Gastrocnemius medialis (tissue), 4 donors: ENCODE results near the gene ALCAM. TPM values are rescaled to one million over a fixed set of nuclear protein-coding genes. Genes with fewer than 3 reads are reported as not detected.

Experiments used
- ATAC-seq, 2 donors: fragments of 150-250 bp; one replicate each; pipeline ENCODE4 v1.9.1; 2016
- DNase-seq, 2 donors: peaks; one replicate each; pipeline ENCODE4 v3.0.0-alpha.2; 2019
- H3K27ac ChIP-seq, 4 donors: fragments of 200-600 bp; sonication (generic); 1 replicate in 1 of 4; 2 replicates in 3 of 4; pipeline ENCODE4 v1.5.1; 2016 to 2018; ENCODE audit warnings: mild to moderate bottlenecking in 2 of 4, moderate library complexity in 1 of 4
- H3K27me3 ChIP-seq, 3 donors: fragments of 200-600 bp; sonication (generic) in 2 of 3; 1 replicate in 1 of 3; 2 replicates in 2 of 3; pipeline versions ENCODE4 v1.5.1 to v1.6.0; 2016 to 2019; ENCODE audit warnings: mild to moderate bottlenecking in 1 of 3, moderate library complexity in 1 of 3
- H3K36me3 ChIP-seq, 2 donors: fragments of 200-600 bp; sonication (generic) in 1 of 2; one replicate each; pipeline ENCODE4 v1.5.1; 2017 to 2018
- H3K4me1 ChIP-seq, 2 donors: fragments of 200-600 bp; sonication (generic) in 1 of 2; one replicate each; pipeline ENCODE4 v1.5.1; 2016 to 2017; ENCODE audit warnings: mild to moderate bottlenecking in 2 of 2
- H3K4me3 ChIP-seq, 4 donors: fragments of 200-600 bp; sonication (generic) in 3 of 4; 1 replicate in 1 of 4; 2 replicates in 3 of 4; pipeline ENCODE4 v1.5.1; 2016 to 2019; ENCODE audit warnings: mild to moderate bottlenecking in 2 of 4
- H3K9me3 ChIP-seq, 3 donors: fragments of 200-600 bp; sonication (generic) in 2 of 3; 1 replicate in 1 of 3; 2 replicates in 2 of 3; pipeline ENCODE4 v1.5.1; 2016 to 2019
- CTCF ChIP-seq, 5 experiments: fragments of 450-650 bp in 3 of 5; fragments of 200-600 bp in 2 of 5; sonication (generic) in 2 of 5; IDR thresholded peaks in 4 of 5; conservative IDR thresholded peaks in 1 of 5; 1 replicate in 4 of 5; 2 replicates in 1 of 5; pipeline ENCODE4 v1.5.1; 2016 to 2019; ENCODE audit warnings: antibody characterized with exemption in 5 of 5, mild to moderate bottlenecking in 3 of 5, moderate library complexity in 3 of 5
- POLR2A ChIP-seq, 2 donors: fragments of 450-650 bp; IDR thresholded peaks; one replicate each; pipeline ENCODE4 v1.6.1; 2017; ENCODE audit warnings: antibody characterized with exemption in 2 of 2, mild to moderate bottlenecking in 2 of 2, moderate library complexity in 2 of 2
- in situ Hi-C, 4 donors: fragments of 200-750 bp; cut with MboI; loops; one replicate each; pipeline versions ENCODE4 v1.15.0 to v1.8.0; 2017; ENCODE audit warnings: low sequenced_read_pairs in 4 of 4
- intact Hi-C: fragments of 100-400 bp; cut with DNase I; formaldehyde crosslinking; loops from one replicate; pipeline ENCODE4 v1.15.1; 2023; ENCODE audit warnings: low total_unique reads
- total RNA-seq, 4 donors: library from RNA; depleted of rRNA; stranded (reverse); fragments of >200 nt; gene quantifications; one replicate each; pipeline versions ENCODE4 v1.1.0 to v1.2.3, GENCODE V29; 2016

Gene ALCAM
- total RNA-seq, 4 donors from 2014 or later, result 0.82 to 3.5 (median 1.6) TPM

GRCh38 chr3:105409364-105409763 lies 42.7 kb downstream of the ALCAM start:
- Histone ChIP-seq H3K4me3 (no peak overlapping the region), H3K36me3 (no peaks in the 10 kb centered on the region), H3K27me3 (no peaks in the 10 kb centered on the region), H3K27ac (no peak overlapping the region), H3K4me1 (no peaks in the 10 kb centered on the region), H3K9me3 (no peaks in the 10 kb centered on the region)
- in situ Hi-C loops (no loop called here), intact Hi-C loops (no loop called here)
- DNase-seq, result no peak
- TF ChIP-seq POLR2A (IDR thresholded peaks at IDR 0.05) (no peak), CTCF (IDR thresholded peaks at IDR 0.05 in 4 of 5, conservative IDR thresholded peaks at IDR 0.05 in 1 of 5) (no peak)
- ATAC-seq, result no peak

GRCh38 chr3:105413343-105413887 lies 46.7 kb downstream of the ALCAM start:
- in situ Hi-C loops (no loop called here), intact Hi-C loops (no loop called here)
- no peak for ATAC-seq
- TF ChIP-seq CTCF (IDR thresholded peaks at IDR 0.05 in 4 of 5, conservative IDR thresholded peaks at IDR 0.05 in 1 of 5), result no peak
- TF ChIP-seq POLR2A (IDR thresholded peaks at IDR 0.05), result no peak
- no peak overlapping the region for H3K4me3 ChIP-seq
- no peaks in the 10 kb centered on the region for H3K9me3 ChIP-seq
- no peaks in the 10 kb centered on the region for H3K27me3 ChIP-seq
- no peak overlapping the region for H3K27ac ChIP-seq
- no peaks in the 10 kb centered on the region for H3K36me3 ChIP-seq
- no peak for DNase-seq
- no peaks in the 10 kb centered on the region for H3K4me1 ChIP-seq

GRCh38 chr3:105414841-105415240 lies 48.1 kb downstream of the ALCAM start:
- in situ Hi-C loops (no loop called here), intact Hi-C loops (no loop called here)
- Histone ChIP-seq H3K4me1 (no peaks in the 10 kb centered on the region), H3K27ac (no peak overlapping the region), H3K9me3 (no peaks in the 10 kb centered on the region), H3K36me3 (no peaks in the 10 kb centered on the region), H3K27me3 (no peaks in the 10 kb centered on the region), H3K4me3 (no peak overlapping the region)
- no peak for ATAC-seq
- TF ChIP-seq POLR2A (IDR thresholded peaks at IDR 0.05) (no peak), CTCF (IDR thresholded peaks at IDR 0.05 in 4 of 5, conservative IDR thresholded peaks at IDR 0.05 in 1 of 5) (no peak)
- DNase-seq, result no peak

- Histone ChIP-seq H3K36me3 (no peaks in the 10 kb centered on the region), H3K27ac (no peak overlapping the region), H3K4me1 (no peaks in the 10 kb centered on the region), H3K4me3 (no peak overlapping the region), H3K27me3 (no peaks in the 10 kb centered on the region), H3K9me3 (no peaks in the 10 kb centered on the region)
- in situ Hi-C loops (no loop called here), intact Hi-C loops (no loop called here)
- DNase-seq (no peak), ATAC-seq (no peak)
- TF ChIP-seq CTCF (IDR thresholded peaks at IDR 0.05 in 4 of 5, conservative IDR thresholded peaks at IDR 0.05 in 1 of 5) (no peak), POLR2A (IDR thresholded peaks at IDR 0.05) (no peak)
These were observed 49.2 kb downstream of the ALCAM start for GRCh38 chr3:105415951-105416350.
